ENCODE data around the gene ZNF487.

ZNF487 gene

GRCh38 chr10:43436291-43437140, at the start of gene ZNF487:
ZNF487 (plus strand) TSS chr10:43437111; CDS start chr10:43475814, 38,703 bp downstream.
- peaks cover 54 to 70% of the 10 kb centered on the region in 2 experiments for H3K4me1 ChIP-seq (ENCODE audit: control insufficient read depth in 1 of 2, insufficient read depth in 1 of 2, low read depth in 1 of 2, low read length in 1 of 2)
- peak; percentile 80 for TF ChIP-seq CTCF (IDR thresholded peaks at IDR 0.05)
- H3K36me3 ChIP-seq = no peaks in the 10 kb centered on the region

GRCh38 chr10:43387678-43388032, 49.3 kb upstream of the ZNF487 start:
- Histone ChIP-seq H3K4me1 (ENCODE audit: control insufficient read depth in 1 of 2, insufficient read depth in 1 of 2, low read depth in 1 of 2, low read length in 1 of 2) (peaks cover 0 to 1% of the 10 kb centered on the region in 2 experiments), H3K9me3 (no peaks in the 10 kb centered on the region), H3K27ac (no peak overlapping the region), H3K36me3 (peaks cover 79% of the 10 kb centered on the region), H3K4me3 (ENCODE audit: low read depth in 1 of 2, low read length in 1 of 2) (no peak overlapping the region), H3K27me3 (no peaks in the 10 kb centered on the region)
- TF ChIP-seq CTCF (IDR thresholded peaks at IDR 0.05) = no peak

More at GRCh38 chr10:43436291-43437140, at the start of gene ZNF487:
- Histone ChIP-seq H3K4me3 (ENCODE audit: low read depth in 1 of 2, low read length in 1 of 2) (peak within 1 kb of the TSS; percentile 92 to 93), H3K27me3 (no peaks in the 10 kb centered on the region), H3K9me3 (no peaks in the 10 kb centered on the region), H3K27ac (peak within 1 kb of the TSS; percentile 98)

- Histone ChIP-seq H3K27ac (peak overlapping the region; percentile 39), H3K4me3 (ENCODE audit: low read depth in 1 of 2, low read length in 1 of 2) (no peak overlapping the region), H3K36me3 (peaks cover 82% of the 10 kb centered on the region), H3K27me3 (no peaks in the 10 kb centered on the region), H3K4me1 (ENCODE audit: control insufficient read depth in 1 of 2, insufficient read depth in 1 of 2, low read depth in 1 of 2, low read length in 1 of 2) (peaks cover 20 to 24% of the 10 kb centered on the region in 2 experiments), H3K9me3 (no peaks in the 10 kb centered on the region)
- no peak for TF ChIP-seq CTCF (IDR thresholded peaks at IDR 0.05)
These were observed 47.0 kb upstream of the ZNF487 start for GRCh38 chr10:43389867-43390266.

- no peak overlapping the region for H3K4me3 ChIP-seq (ENCODE audit: low read depth in 1 of 2, low read length in 1 of 2)
- no peak for TF ChIP-seq CTCF (IDR thresholded peaks at IDR 0.05)
- H3K27me3 ChIP-seq = no peaks in the 10 kb centered on the region
- H3K36me3 ChIP-seq = peaks cover 80% of the 10 kb centered on the region
- H3K27ac ChIP-seq = peak overlapping the region; percentile 39
- peaks cover 24 to 28% of the 10 kb centered on the region in 2 experiments for H3K4me1 ChIP-seq (ENCODE audit: control insufficient read depth in 1 of 2, insufficient read depth in 1 of 2, low read depth in 1 of 2, low read length in 1 of 2)
- no peaks in the 10 kb centered on the region for H3K9me3 ChIP-seq
These were observed 46.6 kb upstream of the ZNF487 start for GRCh38 chr10:43390333-43390732.

GRCh38 chr10:43390759-43391158, 46.2 kb upstream of the ZNF487 start:
- peaks cover 28 to 32% of the 10 kb centered on the region in 2 experiments for H3K4me1 ChIP-seq (ENCODE audit: control insufficient read depth in 1 of 2, insufficient read depth in 1 of 2, low read depth in 1 of 2, low read length in 1 of 2)
- H3K27ac ChIP-seq = peak overlapping the region; percentile 39
- no peaks in the 10 kb centered on the region for H3K27me3 ChIP-seq
- H3K4me3 ChIP-seq (ENCODE audit: low read depth in 1 of 2, low read length in 1 of 2) = no peak overlapping the region
- H3K9me3 ChIP-seq = no peaks in the 10 kb centered on the region
- peaks cover 76% of the 10 kb centered on the region for H3K36me3 ChIP-seq
- TF ChIP-seq CTCF (IDR thresholded peaks at IDR 0.05) = peak; percentile 55
